ENCODE results near the gene MVK.

DNA sequence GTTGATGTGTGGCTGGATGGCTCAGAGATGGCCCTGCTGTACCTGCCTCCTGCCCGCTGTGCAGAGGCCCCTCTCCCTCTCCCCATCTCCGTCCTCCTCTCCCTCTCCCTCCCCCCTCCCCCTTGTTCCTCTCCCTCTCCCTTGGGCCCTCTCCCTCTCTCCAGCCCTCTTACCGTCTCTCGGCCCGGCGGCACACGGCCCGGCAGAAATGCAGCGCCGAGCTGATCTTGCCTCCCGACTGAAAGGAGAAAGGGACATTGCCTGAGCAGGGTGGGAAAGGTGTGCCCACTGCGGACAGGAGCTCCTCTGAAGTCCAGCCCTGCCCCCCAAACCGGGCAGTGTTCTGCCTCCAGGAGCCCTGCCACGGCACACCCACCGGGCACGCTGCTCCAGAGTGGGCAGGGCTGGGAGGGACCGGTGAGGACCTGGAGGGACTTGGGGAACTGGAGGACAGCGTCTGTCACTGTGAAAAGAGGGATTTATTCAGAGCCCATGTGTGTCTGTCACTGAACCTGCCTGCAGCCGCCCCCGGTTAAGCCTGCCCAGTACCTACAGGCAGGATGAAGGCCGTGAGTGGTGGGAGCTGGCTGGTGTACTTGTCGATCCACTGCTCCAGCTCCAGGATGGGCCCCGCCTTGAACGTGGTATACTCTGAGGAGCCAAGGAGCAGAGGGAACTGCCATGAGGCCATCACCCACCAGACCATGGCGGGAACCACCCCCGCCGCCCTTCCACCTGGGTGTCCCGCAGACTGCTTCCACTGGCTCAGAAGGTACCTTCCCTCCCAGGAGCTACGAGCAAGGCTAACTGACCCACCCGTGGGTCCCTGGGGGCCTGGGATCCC, 12.5 kb upstream of the MVK start:
- TF ChIP-seq, protein P1, sequence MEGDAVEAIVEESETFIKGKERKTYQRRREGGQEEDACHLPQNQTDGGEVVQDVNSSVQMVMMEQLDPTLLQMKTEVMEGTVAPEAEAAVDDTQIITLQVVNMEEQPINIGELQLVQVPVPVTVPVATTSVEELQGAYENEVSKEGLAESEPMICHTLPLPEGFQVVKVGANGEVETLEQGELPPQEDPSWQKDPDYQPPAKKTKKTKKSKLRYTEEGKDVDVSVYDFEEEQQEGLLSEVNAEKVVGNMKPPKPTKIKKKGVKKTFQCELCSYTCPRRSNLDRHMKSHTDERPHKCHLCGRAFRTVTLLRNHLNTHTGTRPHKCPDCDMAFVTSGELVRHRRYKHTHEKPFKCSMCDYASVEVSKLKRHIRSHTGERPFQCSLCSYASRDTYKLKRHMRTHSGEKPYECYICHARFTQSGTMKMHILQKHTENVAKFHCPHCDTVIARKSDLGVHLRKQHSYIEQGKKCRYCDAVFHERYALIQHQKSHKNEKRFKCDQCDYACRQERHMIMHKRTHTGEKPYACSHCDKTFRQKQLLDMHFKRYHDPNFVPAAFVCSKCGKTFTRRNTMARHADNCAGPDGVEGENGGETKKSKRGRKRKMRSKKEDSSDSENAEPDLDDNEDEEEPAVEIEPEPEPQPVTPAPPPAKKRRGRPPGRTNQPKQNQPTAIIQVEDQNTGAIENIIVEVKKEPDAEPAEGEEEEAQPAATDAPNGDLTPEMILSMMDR (IDR thresholded peaks at IDR 0.05): no peak
- TF ChIP-seq, protein P2, sequence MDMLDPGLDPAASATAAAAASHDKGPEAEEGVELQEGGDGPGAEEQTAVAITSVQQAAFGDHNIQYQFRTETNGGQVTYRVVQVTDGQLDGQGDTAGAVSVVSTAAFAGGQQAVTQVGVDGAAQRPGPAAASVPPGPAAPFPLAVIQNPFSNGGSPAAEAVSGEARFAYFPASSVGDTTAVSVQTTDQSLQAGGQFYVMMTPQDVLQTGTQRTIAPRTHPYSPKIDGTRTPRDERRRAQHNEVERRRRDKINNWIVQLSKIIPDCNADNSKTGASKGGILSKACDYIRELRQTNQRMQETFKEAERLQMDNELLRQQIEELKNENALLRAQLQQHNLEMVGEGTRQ (IDR thresholded peaks at IDR 0.05; ENCODE audit: borderline replicate concordance, low read depth, low read length): no peak
